Loucy (cell line): ENCODE results near the gene UTP11.

Experiments
- H2AFZ ChIP-seq: fragments of 200-600 bp; sonication (generic); 2 replicates; pipeline ENCODE4 v1.6.0; 2016; ENCODE audit warnings: antibody characterized with exemption, mild to moderate bottlenecking, low read length, moderate library complexity
- H3F3A ChIP-seq: fragments of 200-600 bp; 2 replicates; pipeline ENCODE4 v1.6.0; 2016; ENCODE audit warnings: antibody characterized with exemption, low read depth, mild to moderate bottlenecking
- H3K27me3 ChIP-seq: fragments of 200-600 bp; sonication (generic); 2 replicates; pipeline ENCODE4 v1.6.1; 2014; ENCODE audit warnings: low read length, mild to moderate bottlenecking; ENCODE audit not compliant: insufficient read depth, poor library complexity, severe bottlenecking
- H3K36me3 ChIP-seq: fragments of 200-600 bp; sonication (generic); 2 replicates; pipeline ENCODE4 v1.6.1; 2016; ENCODE audit warnings: low read length; ENCODE audit not compliant: insufficient read depth
- H3K4me1 ChIP-seq: fragments of 200-600 bp; sonication (generic); 2 replicates; pipeline ENCODE4 v1.5.1; 2014; ENCODE audit warnings: low read length, mild to moderate bottlenecking; ENCODE audit not compliant: insufficient read depth, poor library complexity, severe bottlenecking
- H3K4me2 ChIP-seq: fragments of 200-600 bp; sonication (generic); 2 replicates; pipeline ENCODE4 v1.6.0; 2014; ENCODE audit warnings: antibody characterized with exemption, low read length, low read depth, mild to moderate bottlenecking; ENCODE audit not compliant: poor library complexity, severe bottlenecking
- H3K4me3 ChIP-seq: fragments of 200-600 bp; sonication (generic); 2 replicates; pipeline ENCODE4 v1.5.1; 2014; ENCODE audit warnings: low read length, mild to moderate bottlenecking, mixed read lengths; ENCODE audit not compliant: poor library complexity, severe bottlenecking
- H3K79me2 ChIP-seq: fragments of 200-600 bp; sonication (generic); 2 replicates; pipeline ENCODE4 v1.6.1; 2014; ENCODE audit warnings: low read length; ENCODE audit not compliant: insufficient read depth
- H3K9ac ChIP-seq: fragments of 200-600 bp; sonication (generic); 2 replicates; pipeline ENCODE4 v1.6.0; 2014; ENCODE audit warnings: mild to moderate bottlenecking, low read depth, low read length, moderate library complexity; ENCODE audit not compliant: poor library complexity, severe bottlenecking
- H3K9me2 ChIP-seq: fragments of 200-600 bp; sonication (generic); replicated peaks from 2 replicates; pipeline ENCODE4 v1.6.1; 2016; ENCODE audit warnings: low read depth, low read length, mixed read lengths
- H3K9me3 ChIP-seq: fragments of 200-600 bp; sonication (generic); 2 replicates; pipeline ENCODE4 v1.6.1; 2014; ENCODE audit warnings: mild to moderate bottlenecking, antibody characterized with exemption, low read length, low read depth; ENCODE audit not compliant: insufficient read depth
- H4K20me1 ChIP-seq: fragments of 200-600 bp; sonication (generic); 2 replicates; pipeline ENCODE4 v1.6.0; 2014; ENCODE audit warnings: antibody characterized with exemption, low read length, mild to moderate bottlenecking; ENCODE audit not compliant: insufficient read depth, poor library complexity, severe bottlenecking
- CTCF ChIP-seq: fragments of 200-600 bp; sonication (generic); conservative IDR thresholded peaks from 2 replicates; pipeline ENCODE4 v1.5.1; 2014; ENCODE audit warnings: mild to moderate bottlenecking, antibody characterized with exemption, low read length
- EZH2phosphoT487 ChIP-seq: fragments of 200-600 bp; IDR thresholded peaks from 2 replicates; pipeline ENCODE4 v1.6.1; 2018; ENCODE audit warnings: antibody characterized with exemption, mild to moderate bottlenecking, moderate library complexity, borderline replicate concordance

UTP11 gene

GRCh38 chr1:38055965-38056364 lies 43.4 kb downstream of the UTP11 start:
- Histone ChIP-seq H3K4me1 (no peaks in the 10 kb centered on the region), H3K4me3 (no peak overlapping the region), H3K27me3 (no peaks in the 10 kb centered on the region), H3K4me2 (no peak overlapping the region), H3K9me2 (no peaks in the 10 kb centered on the region), H3K9me3 (no peaks in the 10 kb centered on the region), H2AFZ (no peak overlapping the region), H3F3A (no peaks in the 10 kb centered on the region), H3K36me3 (no peaks in the 10 kb centered on the region), H4K20me1 (no peaks in the 10 kb centered on the region), H3K9ac (no peak overlapping the region), H3K79me2 (no peaks in the 10 kb centered on the region)
- TF ChIP-seq CTCF (no peak), EZH2phosphoT487 (no peak)

DNA sequence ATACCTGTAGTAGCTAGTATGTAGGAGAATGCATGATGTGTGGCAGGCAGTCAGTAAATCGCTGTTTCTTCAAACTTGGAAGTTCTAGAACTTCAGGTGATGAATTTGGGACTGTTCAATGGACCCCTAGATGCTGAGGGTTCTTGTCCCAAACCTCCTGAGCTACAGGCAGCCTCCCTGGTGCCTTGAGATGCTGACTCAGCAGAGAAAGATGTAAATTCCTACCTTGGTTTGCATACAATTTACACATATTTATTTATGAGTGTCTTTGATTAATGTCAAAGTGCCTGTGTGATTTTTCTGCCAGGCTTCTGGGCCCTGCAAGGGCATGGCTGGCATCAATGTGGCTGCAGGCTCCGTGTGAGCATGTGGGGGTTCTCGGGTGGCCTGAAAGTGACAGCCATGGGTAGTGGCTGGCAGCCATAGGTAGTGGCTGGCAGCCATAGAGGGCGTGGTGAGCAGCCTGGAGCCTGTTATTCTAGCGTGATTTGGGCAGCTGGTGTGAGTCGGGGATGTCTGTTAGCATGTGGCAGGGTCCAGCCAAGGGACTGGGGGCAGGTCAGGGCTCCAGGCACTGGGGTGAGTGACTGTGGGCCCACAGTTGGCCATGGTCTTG lies 47.2 kb downstream of the UTP11 start:
- TF ChIP-seq EZH2phosphoT487 (no peak), CTCF (no peak)
- Histone ChIP-seq H3K79me2 (no peaks in the 10 kb centered on the region), H3K4me1 (no peaks in the 10 kb centered on the region), H2AFZ (no peak overlapping the region), H3K36me3 (no peaks in the 10 kb centered on the region), H3K9me2 (no peaks in the 10 kb centered on the region), H3K9me3 (no peaks in the 10 kb centered on the region), H3K9ac (no peak overlapping the region), H3K4me2 (no peak overlapping the region), H3K4me3 (no peak overlapping the region), H4K20me1 (no peaks in the 10 kb centered on the region), H3K27me3 (no peaks in the 10 kb centered on the region), H3F3A (no peaks in the 10 kb centered on the region)

GRCh38 chr1:38060498-38060897 lies 48.0 kb downstream of the UTP11 start:
- no peak overlapping the region for H3K4me3 ChIP-seq
- no peaks in the 10 kb centered on the region for H3K36me3 ChIP-seq
- no peaks in the 10 kb centered on the region for H3F3A ChIP-seq
- no peaks in the 10 kb centered on the region for H3K27me3 ChIP-seq
- H3K4me1 ChIP-seq: no peaks in the 10 kb centered on the region
- no peaks in the 10 kb centered on the region for H3K79me2 ChIP-seq
- H3K9me3 ChIP-seq: no peaks in the 10 kb centered on the region
- H4K20me1 ChIP-seq: no peaks in the 10 kb centered on the region
- no peak overlapping the region for H2AFZ ChIP-seq
- TF ChIP-seq CTCF: no peak
- TF ChIP-seq EZH2phosphoT487: no peak
- no peak overlapping the region for H3K4me2 ChIP-seq
- H3K9ac ChIP-seq: no peak overlapping the region
- H3K9me2 ChIP-seq: no peaks in the 10 kb centered on the region
